Raji (cell line): ENCODE measurements around the gene MRC1.

ENCODE experiments used
- POLR2A ChIP-seq: IDR thresholded peaks from 2 replicates; pipeline ENCODE4 v1.6.1; 2011; ENCODE audit warnings: low read depth, low read length, control low read depth; ENCODE audit not compliant: insufficient read depth

The MRC1 gene

GRCh38 chr10:17891435-17891834 lies 82.3 kb downstream of the MRC1 start:
- TF ChIP-seq POLR2A = no peak

- no peak for TF ChIP-seq POLR2A
Measured at GRCh38 chr10:17904564-17904963, 95.4 kb downstream of the MRC1 start.

- no peak for TF ChIP-seq POLR2A
Measured at GRCh38 chr10:17905491-17905890, 96.3 kb downstream of the MRC1 start.

- no peak for TF ChIP-seq POLR2A
Measured at GRCh38 chr10:17906002-17906401, 96.9 kb downstream of the MRC1 start.

- no peak for TF ChIP-seq POLR2A
Measured at GRCh38 chr10:17907641-17908040, 98.5 kb downstream of the MRC1 start.

GRCh38 chr10:17910125-17910789 lies 101.1 kb downstream of the MRC1 start:
- TF ChIP-seq POLR2A = no peak

GRCh38 chr10:17912754-17913153 lies 103.6 kb downstream of the MRC1 start:
- no peak for TF ChIP-seq POLR2A

GRCh38 chr10:17913604-17914003 lies 104.5 kb downstream of the MRC1 start:
- TF ChIP-seq POLR2A = no peak

GRCh38 chr10:17914169-17915045 lies 105.3 kb downstream of the MRC1 start:
- no peak for TF ChIP-seq POLR2A

- no peak for TF ChIP-seq POLR2A
Measured at GRCh38 chr10:17915181-17915580, 106.0 kb downstream of the MRC1 start.

GRCh38 chr10:17918187-17918903 lies 109.2 kb downstream of the MRC1 start:
- TF ChIP-seq POLR2A = no peak

GRCh38 chr10:17921378-17921777 lies 112.2 kb downstream of the MRC1 start:
- no peak for TF ChIP-seq POLR2A

GRCh38 chr10:17923728-17924127 lies 114.6 kb downstream of the MRC1 start:
- TF ChIP-seq POLR2A = no peak

GRCh38 chr10:17943033-17943745 lies 134.0 kb downstream of the MRC1 start:
- TF ChIP-seq POLR2A = no peak

GRCh38 chr10:17950726-17951125 lies 141.6 kb downstream of the MRC1 start:
- TF ChIP-seq POLR2A = no peak

GRCh38 chr10:17951868-17952371 lies 142.8 kb downstream of the MRC1 start, which contains the start of gene SLC39A12:
TSS of gene SLC39A12 (plus strand) at chr10:17951918. CDS start at chr10:17953277, 1,359 bp downstream.
- no peak for TF ChIP-seq POLR2A
